ENCODE data around the gene NXPH1. TPM values are rescaled to one million over a fixed set of nuclear protein-coding genes. Genes with fewer than 3 reads are reported as not detected.
A peak's percentile ranks its signal among the peaks of the same experiment; 100 is the strongest.

Gene NXPH1
- total RNA-seq, 1 experiment from 2014 or later: 0.59 TPM

DNA sequence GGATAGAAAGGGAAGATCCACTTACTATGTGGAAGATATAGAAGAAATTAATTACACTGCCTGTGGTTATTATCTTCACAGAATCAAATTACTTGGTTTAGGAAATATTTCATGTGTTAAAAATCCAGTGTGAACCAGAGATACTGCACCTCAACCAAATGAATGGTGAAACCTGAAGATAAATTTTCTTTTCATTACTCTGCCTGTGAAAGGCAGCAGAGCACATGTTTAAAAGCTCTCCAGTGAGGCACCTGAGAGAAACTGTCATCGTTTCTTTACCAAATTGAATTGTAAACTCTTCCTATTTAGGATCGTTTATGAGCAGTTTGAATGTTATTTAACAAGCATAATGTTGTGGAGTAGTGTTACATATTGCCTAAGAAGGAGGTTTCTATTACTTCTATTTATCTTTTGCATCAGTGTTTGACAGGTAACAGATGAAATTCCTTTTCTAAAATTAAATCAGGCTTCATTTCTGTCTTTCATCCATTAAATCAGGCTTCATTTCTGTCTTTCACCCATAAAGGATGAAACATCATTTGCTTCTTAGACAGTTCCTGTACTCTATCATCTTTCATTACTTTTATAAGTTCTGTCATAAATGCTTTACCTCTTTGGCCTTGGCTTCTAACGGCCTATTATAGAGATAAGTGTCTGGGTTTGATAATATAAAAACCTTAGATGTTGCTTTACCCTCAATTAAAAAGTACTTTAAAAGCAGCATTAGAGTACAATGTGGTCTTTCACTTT lies 266.6 kb downstream of the NXPH1 start (continued):
- TF ChIP-seq, protein P1, sequence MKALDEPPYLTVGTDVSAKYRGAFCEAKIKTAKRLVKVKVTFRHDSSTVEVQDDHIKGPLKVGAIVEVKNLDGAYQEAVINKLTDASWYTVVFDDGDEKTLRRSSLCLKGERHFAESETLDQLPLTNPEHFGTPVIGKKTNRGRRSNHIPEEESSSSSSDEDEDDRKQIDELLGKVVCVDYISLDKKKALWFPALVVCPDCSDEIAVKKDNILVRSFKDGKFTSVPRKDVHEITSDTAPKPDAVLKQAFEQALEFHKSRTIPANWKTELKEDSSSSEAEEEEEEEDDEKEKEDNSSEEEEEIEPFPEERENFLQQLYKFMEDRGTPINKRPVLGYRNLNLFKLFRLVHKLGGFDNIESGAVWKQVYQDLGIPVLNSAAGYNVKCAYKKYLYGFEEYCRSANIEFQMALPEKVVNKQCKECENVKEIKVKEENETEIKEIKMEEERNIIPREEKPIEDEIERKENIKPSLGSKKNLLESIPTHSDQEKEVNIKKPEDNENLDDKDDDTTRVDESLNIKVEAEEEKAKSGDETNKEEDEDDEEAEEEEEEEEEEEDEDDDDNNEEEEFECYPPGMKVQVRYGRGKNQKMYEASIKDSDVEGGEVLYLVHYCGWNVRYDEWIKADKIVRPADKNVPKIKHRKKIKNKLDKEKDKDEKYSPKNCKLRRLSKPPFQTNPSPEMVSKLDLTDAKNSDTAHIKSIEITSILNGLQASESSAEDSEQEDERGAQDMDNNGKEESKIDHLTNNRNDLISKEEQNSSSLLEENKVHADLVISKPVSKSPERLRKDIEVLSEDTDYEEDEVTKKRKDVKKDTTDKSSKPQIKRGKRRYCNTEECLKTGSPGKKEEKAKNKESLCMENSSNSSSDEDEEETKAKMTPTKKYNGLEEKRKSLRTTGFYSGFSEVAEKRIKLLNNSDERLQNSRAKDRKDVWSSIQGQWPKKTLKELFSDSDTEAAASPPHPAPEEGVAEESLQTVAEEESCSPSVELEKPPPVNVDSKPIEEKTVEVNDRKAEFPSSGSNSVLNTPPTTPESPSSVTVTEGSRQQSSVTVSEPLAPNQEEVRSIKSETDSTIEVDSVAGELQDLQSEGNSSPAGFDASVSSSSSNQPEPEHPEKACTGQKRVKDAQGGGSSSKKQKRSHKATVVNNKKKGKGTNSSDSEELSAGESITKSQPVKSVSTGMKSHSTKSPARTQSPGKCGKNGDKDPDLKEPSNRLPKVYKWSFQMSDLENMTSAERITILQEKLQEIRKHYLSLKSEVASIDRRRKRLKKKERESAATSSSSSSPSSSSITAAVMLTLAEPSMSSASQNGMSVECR (CRISPR knock-in tag; IDR thresholded peaks at IDR 0.05; ENCODE audit: borderline replicate concordance): no peak
- no peak for TF ChIP-seq CREM (CRISPR knock-in tag; IDR thresholded peaks at IDR 0.05)
- TF ChIP-seq SOX15 (CRISPR knock-in tag; IDR thresholded peaks at IDR 0.05): no peak
- TF ChIP-seq, protein P2, sequence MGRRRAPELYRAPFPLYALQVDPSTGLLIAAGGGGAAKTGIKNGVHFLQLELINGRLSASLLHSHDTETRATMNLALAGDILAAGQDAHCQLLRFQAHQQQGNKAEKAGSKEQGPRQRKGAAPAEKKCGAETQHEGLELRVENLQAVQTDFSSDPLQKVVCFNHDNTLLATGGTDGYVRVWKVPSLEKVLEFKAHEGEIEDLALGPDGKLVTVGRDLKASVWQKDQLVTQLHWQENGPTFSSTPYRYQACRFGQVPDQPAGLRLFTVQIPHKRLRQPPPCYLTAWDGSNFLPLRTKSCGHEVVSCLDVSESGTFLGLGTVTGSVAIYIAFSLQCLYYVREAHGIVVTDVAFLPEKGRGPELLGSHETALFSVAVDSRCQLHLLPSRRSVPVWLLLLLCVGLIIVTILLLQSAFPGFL (CRISPR knock-in tag; IDR thresholded peaks at IDR 0.05; ENCODE audit: borderline replicate concordance): no peak
- no peak for TF ChIP-seq ZNF263 (CRISPR knock-in tag; IDR thresholded peaks at IDR 0.05; ENCODE audit: low read depth)
- TF ChIP-seq, protein P3, sequence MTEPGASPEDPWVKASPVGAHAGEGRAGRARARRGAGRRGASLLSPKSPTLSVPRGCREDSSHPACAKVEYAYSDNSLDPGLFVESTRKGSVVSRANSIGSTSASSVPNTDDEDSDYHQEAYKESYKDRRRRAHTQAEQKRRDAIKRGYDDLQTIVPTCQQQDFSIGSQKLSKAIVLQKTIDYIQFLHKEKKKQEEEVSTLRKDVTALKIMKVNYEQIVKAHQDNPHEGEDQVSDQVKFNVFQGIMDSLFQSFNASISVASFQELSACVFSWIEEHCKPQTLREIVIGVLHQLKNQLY (CRISPR knock-in tag; IDR thresholded peaks at IDR 0.05): no peak
- no peak for TF ChIP-seq GABPB1 (CRISPR knock-in tag; IDR thresholded peaks at IDR 0.05)
- TF ChIP-seq, protein P4, sequence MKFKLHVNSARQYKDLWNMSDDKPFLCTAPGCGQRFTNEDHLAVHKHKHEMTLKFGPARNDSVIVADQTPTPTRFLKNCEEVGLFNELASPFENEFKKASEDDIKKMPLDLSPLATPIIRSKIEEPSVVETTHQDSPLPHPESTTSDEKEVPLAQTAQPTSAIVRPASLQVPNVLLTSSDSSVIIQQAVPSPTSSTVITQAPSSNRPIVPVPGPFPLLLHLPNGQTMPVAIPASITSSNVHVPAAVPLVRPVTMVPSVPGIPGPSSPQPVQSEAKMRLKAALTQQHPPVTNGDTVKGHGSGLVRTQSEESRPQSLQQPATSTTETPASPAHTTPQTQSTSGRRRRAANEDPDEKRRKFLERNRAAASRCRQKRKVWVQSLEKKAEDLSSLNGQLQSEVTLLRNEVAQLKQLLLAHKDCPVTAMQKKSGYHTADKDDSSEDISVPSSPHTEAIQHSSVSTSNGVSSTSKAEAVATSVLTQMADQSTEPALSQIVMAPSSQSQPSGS (CRISPR knock-in tag; IDR thresholded peaks at IDR 0.05; ENCODE audit: borderline replicate concordance, low read depth): no peak
- TF ChIP-seq, protein P5, sequence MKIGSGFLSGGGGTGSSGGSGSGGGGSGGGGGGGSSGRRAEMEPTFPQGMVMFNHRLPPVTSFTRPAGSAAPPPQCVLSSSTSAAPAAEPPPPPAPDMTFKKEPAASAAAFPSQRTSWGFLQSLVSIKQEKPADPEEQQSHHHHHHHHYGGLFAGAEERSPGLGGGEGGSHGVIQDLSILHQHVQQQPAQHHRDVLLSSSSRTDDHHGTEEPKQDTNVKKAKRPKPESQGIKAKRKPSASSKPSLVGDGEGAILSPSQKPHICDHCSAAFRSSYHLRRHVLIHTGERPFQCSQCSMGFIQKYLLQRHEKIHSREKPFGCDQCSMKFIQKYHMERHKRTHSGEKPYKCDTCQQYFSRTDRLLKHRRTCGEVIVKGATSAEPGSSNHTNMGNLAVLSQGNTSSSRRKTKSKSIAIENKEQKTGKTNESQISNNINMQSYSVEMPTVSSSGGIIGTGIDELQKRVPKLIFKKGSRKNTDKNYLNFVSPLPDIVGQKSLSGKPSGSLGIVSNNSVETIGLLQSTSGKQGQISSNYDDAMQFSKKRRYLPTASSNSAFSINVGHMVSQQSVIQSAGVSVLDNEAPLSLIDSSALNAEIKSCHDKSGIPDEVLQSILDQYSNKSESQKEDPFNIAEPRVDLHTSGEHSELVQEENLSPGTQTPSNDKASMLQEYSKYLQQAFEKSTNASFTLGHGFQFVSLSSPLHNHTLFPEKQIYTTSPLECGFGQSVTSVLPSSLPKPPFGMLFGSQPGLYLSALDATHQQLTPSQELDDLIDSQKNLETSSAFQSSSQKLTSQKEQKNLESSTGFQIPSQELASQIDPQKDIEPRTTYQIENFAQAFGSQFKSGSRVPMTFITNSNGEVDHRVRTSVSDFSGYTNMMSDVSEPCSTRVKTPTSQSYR (CRISPR knock-in tag; IDR thresholded peaks at IDR 0.05): no peak
- no peak for TF ChIP-seq RORB (CRISPR knock-in tag; IDR thresholded peaks at IDR 0.05)
- no peak for TF ChIP-seq KAT7 (CRISPR knock-in tag; IDR thresholded peaks at IDR 0.05; ENCODE audit: borderline replicate concordance)

DNA sequence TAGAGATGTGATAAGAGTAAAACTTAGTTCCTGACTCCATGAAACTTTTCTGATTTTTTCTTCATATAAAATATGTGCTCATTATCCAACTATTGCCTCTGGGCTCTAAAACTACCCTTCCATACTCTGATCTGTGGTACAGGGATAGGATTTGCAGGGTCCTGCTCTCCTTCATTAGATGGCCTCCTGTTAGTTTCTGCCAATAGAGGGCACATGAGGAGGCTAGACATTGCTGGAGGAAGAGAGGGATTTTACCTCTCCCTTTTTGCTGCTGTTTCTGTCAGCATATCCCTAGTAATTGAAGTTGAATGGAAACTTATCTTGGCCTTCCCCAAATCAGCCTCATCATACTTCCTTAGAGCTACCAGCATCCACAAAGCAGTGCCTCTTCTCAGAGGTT lies 269.4 kb downstream of the NXPH1 start:
- no peaks in the 10 kb centered on the region for H3K9me3 Mint-ChIP-seq
- no peaks in the 10 kb centered on the region for H3K27me3 Mint-ChIP-seq (ENCODE audit: low read depth)
- DNase-seq (ENCODE audit: low spot score) (no peak), ATAC-seq (peak; percentile 92)
- H3K4me1 Mint-ChIP-seq: 0 out of 2 replicates have a peak, but pooled peaks cover 2% of the 10 kb centered on the region
- no peak overlapping the region for H3K27ac Mint-ChIP-seq
- TF ChIP-seq JAZF1 (CRISPR knock-in tag; IDR thresholded peaks at IDR 0.05): no peak
- TF ChIP-seq, protein P6, sequence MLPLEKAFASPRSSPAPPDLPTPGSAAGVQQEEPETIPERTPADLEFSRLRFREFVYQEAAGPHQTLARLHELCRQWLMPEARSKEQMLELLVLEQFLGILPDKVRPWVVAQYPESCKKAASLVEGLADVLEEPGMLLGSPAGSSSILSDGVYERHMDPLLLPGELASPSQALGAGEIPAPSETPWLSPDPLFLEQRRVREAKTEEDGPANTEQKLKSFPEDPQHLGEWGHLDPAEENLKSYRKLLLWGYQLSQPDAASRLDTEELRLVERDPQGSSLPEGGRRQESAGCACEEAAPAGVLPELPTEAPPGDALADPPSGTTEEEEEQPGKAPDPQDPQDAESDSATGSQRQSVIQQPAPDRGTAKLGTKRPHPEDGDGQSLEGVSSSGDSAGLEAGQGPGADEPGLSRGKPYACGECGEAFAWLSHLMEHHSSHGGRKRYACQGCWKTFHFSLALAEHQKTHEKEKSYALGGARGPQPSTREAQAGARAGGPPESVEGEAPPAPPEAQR (CRISPR knock-in tag; IDR thresholded peaks at IDR 0.05): no peak
- TF ChIP-seq SMAD3 (CRISPR knock-in tag; IDR thresholded peaks at IDR 0.05; ENCODE audit: borderline replicate concordance): no peak
- no peak for TF ChIP-seq FOXP1 (CRISPR knock-in tag; IDR thresholded peaks at IDR 0.05; ENCODE audit: borderline replicate concordance)
- CTCF ChIA-PET: interaction anchor here (1.0 kb wide), 1 partner anchor 267 kb away, joined by 3 read pairs; no protein-coding TSS in a partner anchor
- POLR2A ChIA-PET: no interaction called here
- H3K4me3 Mint-ChIP-seq: no peak overlapping the region
- no peaks in the 10 kb centered on the region for H3K36me3 Mint-ChIP-seq

All from WTC11 (cell line).